Esophagus muscularis mucosa (tissue), 3 donors: Measurements from ENCODE around the gene ITPRID1.

Source experiments
- CTCF ChIP-seq, 3 experiments: fragments of 200-600 bp in 2 of 3; fragments of 450-650 bp in 1 of 3; sonication (generic) in 2 of 3; IDR thresholded peaks; one replicate each; pipeline ENCODE4 v1.5.1; 2017 to 2019; ENCODE audit warnings: antibody characterized with exemption in 3 of 3, mild to moderate bottlenecking in 2 of 3, moderate library complexity in 1 of 3
- POLR2AphosphoS5 ChIP-seq, 2 donors: sonication (generic); formaldehyde crosslinking; IDR thresholded peaks; one replicate each; pipeline ENCODE4 v1.6.1; 2017; ENCODE audit warnings: antibody characterized with exemption in 2 of 2

- no peak for TF ChIP-seq CTCF (IDR thresholded peaks at IDR 0.05)
- TF ChIP-seq POLR2AphosphoS5 (IDR thresholded peaks at IDR 0.05), result no peak
These were observed 21.8 kb upstream of the ITPRID1 start for GRCh38 chr7:31492086-31492485.
